Ascending aorta (tissue), 2 donors: ENCODE data around the gene GYG2. TPM values are rescaled to one million over a fixed set of nuclear protein-coding genes. Genes with fewer than 3 reads are reported as not detected.

Experiments used
- DNase-seq, 2 donors: peaks; one replicate each; pipeline ENCODE4 v3.0.0-alpha.2; 2019; ENCODE audit warnings: low spot score in 2 of 2
- H3K27ac ChIP-seq, 2 donors: fragments of 200-600 bp; sonication (generic); one replicate each; pipeline ENCODE4 v1.5.1; 2016 to 2017; ENCODE audit warnings: mild to moderate bottlenecking in 1 of 2
- H3K27me3 ChIP-seq: fragments of 200-600 bp; sonication (generic); one replicate; pipeline ENCODE4 v1.5.1; 2017
- H3K36me3 ChIP-seq, 2 donors: fragments of 200-600 bp; sonication (generic); one replicate each; pipeline ENCODE4 v1.5.1; 2016
- H3K4me1 ChIP-seq, 2 donors: fragments of 200-600 bp; sonication (generic); one replicate each; pipeline ENCODE4 v1.5.1; 2016 to 2017; ENCODE audit warnings: mild to moderate bottlenecking in 1 of 2
- H3K4me3 ChIP-seq, 2 donors: fragments of 200-600 bp; sonication (generic); one replicate each; pipeline ENCODE4 v1.5.1; 2016 to 2017; ENCODE audit warnings: mild to moderate bottlenecking in 1 of 2
- H3K9me3 ChIP-seq, 2 donors: fragments of 200-600 bp; sonication (generic); one replicate each; pipeline ENCODE4 v1.5.1; 2016
- CTCF ChIP-seq, 3 experiments: fragments of 200-600 bp in 2 of 3; fragments of 450-650 bp in 1 of 3; sonication (generic) in 2 of 3; IDR thresholded peaks; one replicate each; pipeline ENCODE4 v1.5.1; 2016 to 2019; ENCODE audit warnings: antibody characterized with exemption in 3 of 3, mild to moderate bottlenecking in 1 of 3, moderate library complexity in 1 of 3
- intact Hi-C: fragments of 100-400 bp; cut with DNase I; formaldehyde crosslinking; loops from one replicate; pipeline ENCODE4 v1.15.1; 2023
- total RNA-seq: library from RNA; depleted of rRNA; stranded (reverse); fragments of >200 nt; gene quantifications from one replicate; pipeline ENCODE4 v1.1.0, GENCODE V29; 2016

Gene GYG2
- total RNA-seq, 1 donor from 2014 or later: 0.64 TPM

GRCh38 chrX:2878563-2878962, 49.8 kb downstream of the GYG2 start:
- no peak overlapping the region for H3K27ac ChIP-seq
- no peaks in the 10 kb centered on the region for H3K36me3 ChIP-seq
- no peak for DNase-seq
- H3K4me1 ChIP-seq: no peaks in the 10 kb centered on the region
- no peak overlapping the region for H3K4me3 ChIP-seq
- TF ChIP-seq CTCF (IDR thresholded peaks at IDR 0.05): no peak
- H3K27me3 ChIP-seq: no peaks in the 10 kb centered on the region
- no peaks in the 10 kb centered on the region for H3K9me3 ChIP-seq
- intact Hi-C loops: no loop called here

- intact Hi-C loops: no loop called here
- no peak for TF ChIP-seq CTCF (IDR thresholded peaks at IDR 0.05)
- Histone ChIP-seq H3K9me3 (no peaks in the 10 kb centered on the region), H3K27ac (no peak overlapping the region), H3K27me3 (no peaks in the 10 kb centered on the region), H3K4me3 (no peak overlapping the region), H3K36me3 (no peaks in the 10 kb centered on the region), H3K4me1 (no peaks in the 10 kb centered on the region)
- no peak for DNase-seq
Measured at GRCh38 chrX:2879670-2880069, 50.9 kb downstream of the GYG2 start.

GRCh38 chrX:2883770-2884169, 55.0 kb downstream of the GYG2 start:
- no peaks in the 10 kb centered on the region for H3K9me3 ChIP-seq
- H3K36me3 ChIP-seq: no peaks in the 10 kb centered on the region
- TF ChIP-seq CTCF (IDR thresholded peaks at IDR 0.05): no peak

GRCh38 chrX:2888309-2888708, 59.6 kb downstream of the GYG2 start:
- Histone ChIP-seq H3K36me3 (no peaks in the 10 kb centered on the region), H3K27ac (no peak overlapping the region), H3K4me3 (no peak overlapping the region), H3K4me1 (no peaks in the 10 kb centered on the region), H3K27me3 (no peaks in the 10 kb centered on the region), H3K9me3 (no peaks in the 10 kb centered on the region)
- DNase-seq: no peak
- TF ChIP-seq CTCF (IDR thresholded peaks at IDR 0.05): no peak
- intact Hi-C loops: no loop called here

More at GRCh38 chrX:2883770-2884169, 55.0 kb downstream of the GYG2 start:
- no peaks in the 10 kb centered on the region for H3K4me1 ChIP-seq
- no peak for DNase-seq
- H3K4me3 ChIP-seq: no peak overlapping the region
- H3K27ac ChIP-seq: no peak overlapping the region
- no peaks in the 10 kb centered on the region for H3K27me3 ChIP-seq
- intact Hi-C loops: no loop called here

GRCh38 chrX:2889045-2889605, 60.4 kb downstream of the GYG2 start:
- Histone ChIP-seq H3K27me3 (no peaks in the 10 kb centered on the region), H3K27ac (no peak overlapping the region), H3K9me3 (no peaks in the 10 kb centered on the region), H3K4me1 (no peaks in the 10 kb centered on the region), H3K4me3 (peak overlapping the region; percentile 47 to 65), H3K36me3 (no peaks in the 10 kb centered on the region)
- DNase-seq: no peak
- intact Hi-C loops: no loop called here
- no peak for TF ChIP-seq CTCF (IDR thresholded peaks at IDR 0.05)
